Prostate gland (tissue), 2 donors: ENCODE measurements around the gene PSAPL1. TPM values are rescaled to one million over a fixed set of nuclear protein-coding genes. Genes with fewer than 3 reads are reported as not detected.

Source experiments
- DNase-seq: peaks from one replicate; pipeline ENCODE4 v3.0.0-alpha.2; 2019; ENCODE audit warnings: low spot score
- H3K27ac ChIP-seq, 2 donors: fragments of 200-600 bp; sonication (generic); 2 replicates each; pipeline ENCODE4 v1.5.1; 2017 to 2019
- H3K27me3 ChIP-seq: fragments of 200-600 bp; sonication (generic); replicated peaks from 2 replicates; pipeline ENCODE4 v1.5.1; 2019; ENCODE audit not compliant: insufficient read depth
- H3K36me3 ChIP-seq, 2 donors: fragments of 200-600 bp; sonication (generic); 1 replicate in 1 of 2; 2 replicates in 1 of 2; pipeline versions ENCODE4 v1.5.1 to v1.8.1; 2017 to 2019
- H3K4me1 ChIP-seq: fragments of 200-600 bp; sonication (generic); replicated peaks from 2 replicates; pipeline ENCODE4 v1.5.1; 2019
- H3K4me3 ChIP-seq, 2 donors: fragments of 200-600 bp; sonication (generic); 2 replicates each; pipeline ENCODE4 v1.5.1; 2017 to 2019
- H3K9me3 ChIP-seq: fragments of 200-600 bp; sonication (generic); 2 replicates; pipeline ENCODE4 v1.5.1; 2017
- POLR2A ChIP-seq: fragments of 450-650 bp; IDR thresholded peaks from one replicate; pipeline ENCODE4 v1.6.1; 2016; ENCODE audit warnings: antibody characterized with exemption, mild to moderate bottlenecking
- POLR2AphosphoS5 ChIP-seq: sonication (generic); formaldehyde crosslinking; IDR thresholded peaks from one replicate; pipeline ENCODE4 v1.6.1; 2017; ENCODE audit warnings: antibody characterized with exemption
- WGBS: methylation state at CpG from one replicate; pipeline ENCODE4 v1.1.5; 2018; 5-methylcytosine and 5-hydroxymethylcytosine counted together
- intact Hi-C: fragments of 100-400 bp; cut with DNase I; formaldehyde crosslinking; loops from one replicate; pipeline ENCODE4 v1.14.2; 2022
- total RNA-seq, 2 donors: library from RNA; depleted of rRNA; stranded (reverse); fragments of >200 nt; gene quantifications; one replicate each; pipeline ENCODE4 v1.1.0, GENCODE V29; 2016
- TF ChIP-seq, protein P1 (sequence below), 4 experiments: fragments of 200-600 bp in 2 of 4; fragments of 450-650 bp in 2 of 4; sonication (generic) in 2 of 4; IDR thresholded peaks; 1 replicate in 3 of 4; 2 replicates in 1 of 4; pipeline ENCODE4 v1.5.1; 2016 to 2019; ENCODE audit warnings: antibody characterized with exemption in 4 of 4, mild to moderate bottlenecking in 2 of 4, moderate library complexity in 2 of 4

The PSAPL1 gene
- total RNA-seq, 2 donors from 2014 or later, result 0.05 to 12.9 TPM

DNA sequence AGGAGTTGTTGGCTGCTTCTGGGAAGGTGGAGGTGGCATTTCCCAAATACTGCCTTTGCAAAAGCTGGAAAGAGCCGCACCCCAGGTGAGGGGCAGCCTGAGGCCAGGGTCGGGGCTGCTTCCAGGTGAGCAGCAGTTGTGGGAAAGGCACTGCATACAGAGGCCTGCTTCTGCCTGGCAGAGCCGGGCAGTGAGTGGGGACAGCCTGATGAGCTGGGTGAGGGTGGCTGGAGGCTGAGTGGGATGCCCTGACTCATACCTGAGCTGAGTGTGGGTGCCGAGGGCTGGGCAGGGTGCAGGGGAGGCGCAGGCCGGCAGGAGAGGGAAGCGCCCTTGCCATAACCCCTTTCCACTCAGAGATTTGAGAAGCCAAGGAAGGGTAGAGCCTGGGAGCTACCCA lies 6.5 kb upstream of the PSAPL1 start:
- no peaks in the 10 kb centered on the region for H3K4me1 ChIP-seq
- H3K27ac ChIP-seq, result no peak overlapping the region
- H3K4me3 ChIP-seq, result no peak overlapping the region
- intact Hi-C loops, result no loop called here
- H3K27me3 ChIP-seq, result no peaks in the 10 kb centered on the region
- 92% methylated on average over 7 of the region's 7 CpGs for WGBS
- TF ChIP-seq POLR2A (no peak), POLR2AphosphoS5 (no peak)
- TF ChIP-seq, protein P1, sequence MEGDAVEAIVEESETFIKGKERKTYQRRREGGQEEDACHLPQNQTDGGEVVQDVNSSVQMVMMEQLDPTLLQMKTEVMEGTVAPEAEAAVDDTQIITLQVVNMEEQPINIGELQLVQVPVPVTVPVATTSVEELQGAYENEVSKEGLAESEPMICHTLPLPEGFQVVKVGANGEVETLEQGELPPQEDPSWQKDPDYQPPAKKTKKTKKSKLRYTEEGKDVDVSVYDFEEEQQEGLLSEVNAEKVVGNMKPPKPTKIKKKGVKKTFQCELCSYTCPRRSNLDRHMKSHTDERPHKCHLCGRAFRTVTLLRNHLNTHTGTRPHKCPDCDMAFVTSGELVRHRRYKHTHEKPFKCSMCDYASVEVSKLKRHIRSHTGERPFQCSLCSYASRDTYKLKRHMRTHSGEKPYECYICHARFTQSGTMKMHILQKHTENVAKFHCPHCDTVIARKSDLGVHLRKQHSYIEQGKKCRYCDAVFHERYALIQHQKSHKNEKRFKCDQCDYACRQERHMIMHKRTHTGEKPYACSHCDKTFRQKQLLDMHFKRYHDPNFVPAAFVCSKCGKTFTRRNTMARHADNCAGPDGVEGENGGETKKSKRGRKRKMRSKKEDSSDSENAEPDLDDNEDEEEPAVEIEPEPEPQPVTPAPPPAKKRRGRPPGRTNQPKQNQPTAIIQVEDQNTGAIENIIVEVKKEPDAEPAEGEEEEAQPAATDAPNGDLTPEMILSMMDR (IDR thresholded peaks at IDR 0.05), result no peak
- H3K36me3 ChIP-seq, result no peaks in the 10 kb centered on the region
- no peaks in the 10 kb centered on the region for H3K9me3 ChIP-seq
- DNase-seq, result no peak

DNA sequence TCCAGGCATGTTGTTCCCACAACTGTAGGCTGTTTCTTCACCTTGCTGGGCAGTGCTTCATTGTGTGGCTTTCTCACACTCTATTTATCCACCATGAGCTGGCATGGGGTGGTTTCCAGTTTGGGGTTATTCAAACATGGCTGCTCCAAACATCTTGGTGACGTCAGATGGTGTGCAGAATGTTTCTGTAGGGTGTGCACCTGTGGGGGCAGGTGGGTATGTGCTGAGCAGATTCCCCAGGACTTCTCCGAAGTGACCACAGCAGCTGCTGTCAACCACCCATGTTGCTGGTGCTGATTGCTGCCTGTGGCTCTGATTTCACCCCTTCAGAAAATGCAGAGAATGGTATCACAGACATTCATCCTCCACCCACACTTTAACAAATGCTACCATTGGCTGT lies 5.0 kb upstream of the PSAPL1 start:
- intact Hi-C loops, result no loop called here
- Histone ChIP-seq H3K27me3 (no peaks in the 10 kb centered on the region), H3K36me3 (no peaks in the 10 kb centered on the region), H3K4me3 (no peak overlapping the region), H3K9me3 (no peaks in the 10 kb centered on the region), H3K27ac (no peak overlapping the region), H3K4me1 (no peaks in the 10 kb centered on the region)
- WGBS, result 92% methylated on average over 2 of the region's 2 CpGs
- no peak for TF ChIP-seq POLR2A
- TF ChIP-seq, protein P1 (IDR thresholded peaks at IDR 0.05), result no peak
- TF ChIP-seq POLR2AphosphoS5, result no peak
- no peak for DNase-seq

DNA sequence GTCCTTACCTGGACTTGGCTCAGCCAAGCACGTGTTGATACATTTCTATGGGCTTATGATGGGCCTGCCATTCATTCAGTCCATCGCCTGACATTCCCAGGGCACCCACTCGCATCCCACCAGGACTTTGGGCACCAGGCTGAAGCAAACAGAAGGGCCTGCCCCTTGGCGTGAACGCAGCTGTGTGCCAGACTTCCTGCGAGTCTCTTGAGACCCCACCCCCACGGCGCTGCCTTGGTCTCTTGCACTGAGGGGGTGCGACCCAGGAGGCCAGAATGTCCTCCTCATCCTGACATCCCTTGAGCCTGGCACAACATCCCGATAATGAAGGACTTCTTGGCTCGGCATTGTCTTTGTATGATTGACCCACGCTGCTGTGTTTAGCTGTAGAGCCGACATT lies 1.5 kb upstream of the PSAPL1 start:
- DNase-seq, result no peak
- H3K27ac ChIP-seq, result no peak overlapping the region
- no peak for TF ChIP-seq POLR2AphosphoS5
- TF ChIP-seq, protein P1 (IDR thresholded peaks at IDR 0.05), result no peak
- no peak for TF ChIP-seq POLR2A
- 79% methylated on average over 13 of the region's 13 CpGs for WGBS
- H3K4me1 ChIP-seq, result no peaks in the 10 kb centered on the region
- no peak overlapping the region for H3K4me3 ChIP-seq
- H3K36me3 ChIP-seq, result no peaks in the 10 kb centered on the region
- H3K9me3 ChIP-seq, result no peaks in the 10 kb centered on the region
- intact Hi-C loops, result no loop called here
- no peaks in the 10 kb centered on the region for H3K27me3 ChIP-seq

DNA sequence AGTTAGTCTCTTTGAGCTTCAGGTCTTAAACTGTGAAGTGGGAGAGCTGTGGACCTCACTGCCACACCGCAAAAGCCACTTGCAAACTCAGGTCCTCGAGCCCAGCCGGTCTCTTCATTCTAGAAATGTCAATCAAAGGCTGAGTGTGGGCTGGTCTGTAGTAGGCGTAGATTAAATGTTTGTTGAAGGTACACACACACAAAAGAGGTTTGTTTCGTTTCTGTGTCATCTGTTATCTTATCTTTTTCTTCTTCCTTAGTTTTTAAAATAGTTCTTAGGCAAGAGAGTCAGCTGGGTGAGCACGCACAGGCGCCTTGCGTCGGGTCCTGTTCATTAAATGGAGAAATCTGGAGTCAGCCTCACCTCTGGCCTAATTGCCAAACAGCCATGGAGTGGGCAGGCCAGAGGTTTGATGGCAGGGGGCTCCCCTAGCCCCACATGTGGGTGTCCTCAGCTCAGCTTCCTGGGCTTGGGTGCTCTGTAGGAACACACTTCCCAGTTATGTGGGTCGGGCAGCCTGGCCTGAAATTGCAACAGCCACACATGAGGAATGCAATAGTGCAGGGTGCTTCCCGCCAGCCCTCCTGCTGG lies 836 bp upstream of the PSAPL1 start:
- Histone ChIP-seq H3K9me3 (no peaks in the 10 kb centered on the region), H3K4me3 (no peak overlapping the region), H3K27ac (no peak overlapping the region), H3K36me3 (no peaks in the 10 kb centered on the region), H3K27me3 (no peaks in the 10 kb centered on the region), H3K4me1 (no peaks in the 10 kb centered on the region)
- intact Hi-C loops, result no loop called here
- DNase-seq, result no peak
- TF ChIP-seq, protein P1 (IDR thresholded peaks at IDR 0.05), result no peak
- TF ChIP-seq POLR2AphosphoS5 (no peak), POLR2A (no peak)
- 80% methylated on average over 11 of the region's 11 CpGs for WGBS

DNA sequence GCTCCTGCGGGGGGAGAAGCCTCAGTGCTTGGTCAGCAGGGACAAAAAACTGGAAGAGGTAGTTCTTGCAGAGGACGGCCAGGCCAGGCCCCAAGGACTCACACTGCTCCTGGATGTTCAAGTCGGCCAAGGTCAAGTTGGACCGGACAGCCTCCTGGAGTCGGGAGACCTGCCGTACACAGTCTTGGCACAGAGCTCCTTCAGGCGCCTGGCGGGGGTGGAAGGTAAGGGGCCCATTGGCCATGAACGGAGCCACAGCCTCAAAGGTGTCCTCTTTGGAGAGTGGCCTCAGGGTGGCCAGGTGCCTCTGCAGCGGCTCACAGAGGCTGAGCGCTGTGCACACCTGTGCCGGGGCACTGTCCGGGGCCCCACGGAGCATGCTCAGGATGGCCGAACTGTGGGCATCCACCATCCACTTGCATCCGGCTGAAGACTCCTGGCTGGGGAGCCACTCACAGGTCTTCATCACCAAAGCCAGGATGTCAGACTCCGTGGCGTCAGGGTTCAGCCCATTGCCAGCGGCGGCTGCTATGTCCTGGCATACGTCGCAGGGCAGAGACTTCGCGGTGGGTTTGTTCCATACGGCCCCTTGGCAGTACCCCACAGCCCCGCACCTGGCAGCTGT lies 477 bp downstream of the PSAPL1 start:
- no peaks in the 10 kb centered on the region for H3K9me3 ChIP-seq
- DNase-seq, result no peak
- intact Hi-C loops, result no loop called here
- H3K27ac ChIP-seq, result no peak overlapping the region
- 82% methylated on average over 26 of the region's 26 CpGs for WGBS
- TF ChIP-seq POLR2A (no peak), POLR2AphosphoS5 (no peak)
- TF ChIP-seq, protein P1 (IDR thresholded peaks at IDR 0.05), result no peak
- H3K36me3 ChIP-seq, result no peaks in the 10 kb centered on the region
- no peaks in the 10 kb centered on the region for H3K4me1 ChIP-seq
- H3K27me3 ChIP-seq, result no peaks in the 10 kb centered on the region
- H3K4me3 ChIP-seq, result no peak overlapping the region
